Liver (tissue), 3 donors: ENCODE results near the gene CTSG.

Experiments
- CTCF ChIP-seq: fragments of 150-350 bp; IDR thresholded peaks from 2 replicates; pipeline ENCODE4 v1.5.1; 2017; ENCODE audit warnings: improper control_type of control experiment, low read depth, low read length; ENCODE audit not compliant: missing input control
- GABPA ChIP-seq, 2 donors: IDR thresholded peaks in 1 of 2; conservative IDR thresholded peaks in 1 of 2; 2 replicates each; pipeline ENCODE4 v1.6.1; 2016; ENCODE audit warnings: antibody characterized with exemption in 2 of 2, mild to moderate bottlenecking in 1 of 2, moderate library complexity in 1 of 2
- JUND ChIP-seq, 2 donors: IDR thresholded peaks; 2 replicates each; pipeline ENCODE4 v1.6.1; 2016; ENCODE audit warnings: antibody characterized with exemption in 2 of 2
- RAD21 ChIP-seq, 2 donors: IDR thresholded peaks; 2 replicates each; pipeline ENCODE4 v1.6.1; 2016; ENCODE audit warnings: antibody characterized with exemption in 2 of 2, mild to moderate bottlenecking in 2 of 2
- RXRA ChIP-seq, 2 donors: IDR thresholded peaks; 2 replicates each; pipeline ENCODE4 v1.6.1; 2017 to 2018; ENCODE audit warnings: antibody characterized with exemption in 2 of 2, mild to moderate bottlenecking in 1 of 2
- SP1 ChIP-seq: IDR thresholded peaks from 2 replicates; pipeline ENCODE4 v1.6.1; 2018; ENCODE audit warnings: antibody characterized with exemption, mild to moderate bottlenecking
- TAF1 ChIP-seq: conservative IDR thresholded peaks from 2 replicates; pipeline ENCODE4 v1.6.1; 2016; ENCODE audit warnings: antibody characterized with exemption, mild to moderate bottlenecking
- YY1 ChIP-seq: IDR thresholded peaks from 2 replicates; pipeline ENCODE4 v1.6.1; 2016; ENCODE audit warnings: antibody characterized with exemption, mild to moderate bottlenecking
- TF ChIP-seq, protein P1 (sequence below): IDR thresholded peaks from 2 replicates; pipeline ENCODE4 v1.6.1; 2016; ENCODE audit warnings: antibody characterized with exemption
- TF ChIP-seq, protein P2 (sequence below): IDR thresholded peaks from 2 replicates; pipeline ENCODE4 v1.6.1; 2016; ENCODE audit warnings: antibody characterized with exemption, mild to moderate bottlenecking
- donor health status: healthy.
- donor health status: healthy.

DNA sequence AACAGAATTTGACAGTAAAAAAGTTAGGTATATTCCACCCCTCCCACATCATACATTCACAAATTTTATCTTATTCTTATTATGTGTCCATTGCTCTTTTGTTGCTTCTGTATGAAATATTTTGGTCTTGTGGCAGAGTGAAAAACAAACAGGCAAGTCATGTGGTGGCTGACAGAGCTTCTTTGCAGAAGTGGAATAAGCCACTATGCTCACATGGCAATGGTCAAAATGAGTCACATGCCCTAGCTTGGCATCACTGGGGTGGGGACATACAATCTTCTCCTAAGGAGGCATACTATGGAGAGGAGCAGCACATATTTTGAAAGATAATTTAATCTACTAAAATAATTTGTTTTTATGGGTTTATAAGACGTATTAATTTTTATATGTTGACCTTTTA lies 40.3 kb downstream of the CTSG start:
- TF ChIP-seq RAD21 (IDR thresholded peaks at IDR 0.05) (no peak), CTCF (no peak), RXRA (IDR thresholded peaks at IDR 0.05) (no peak), JUND (IDR thresholded peaks at IDR 0.05) (no peak), TAF1 (no peak), YY1 (no peak), SP1 (no peak), GABPA (IDR thresholded peaks at IDR 0.05 in 1 of 2, conservative IDR thresholded peaks at IDR 0.05 in 1 of 2) (no peak)
- TF ChIP-seq, protein P1, sequence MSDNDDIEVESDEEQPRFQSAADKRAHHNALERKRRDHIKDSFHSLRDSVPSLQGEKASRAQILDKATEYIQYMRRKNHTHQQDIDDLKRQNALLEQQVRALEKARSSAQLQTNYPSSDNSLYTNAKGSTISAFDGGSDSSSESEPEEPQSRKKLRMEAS = no peak
- TF ChIP-seq, protein P2, sequence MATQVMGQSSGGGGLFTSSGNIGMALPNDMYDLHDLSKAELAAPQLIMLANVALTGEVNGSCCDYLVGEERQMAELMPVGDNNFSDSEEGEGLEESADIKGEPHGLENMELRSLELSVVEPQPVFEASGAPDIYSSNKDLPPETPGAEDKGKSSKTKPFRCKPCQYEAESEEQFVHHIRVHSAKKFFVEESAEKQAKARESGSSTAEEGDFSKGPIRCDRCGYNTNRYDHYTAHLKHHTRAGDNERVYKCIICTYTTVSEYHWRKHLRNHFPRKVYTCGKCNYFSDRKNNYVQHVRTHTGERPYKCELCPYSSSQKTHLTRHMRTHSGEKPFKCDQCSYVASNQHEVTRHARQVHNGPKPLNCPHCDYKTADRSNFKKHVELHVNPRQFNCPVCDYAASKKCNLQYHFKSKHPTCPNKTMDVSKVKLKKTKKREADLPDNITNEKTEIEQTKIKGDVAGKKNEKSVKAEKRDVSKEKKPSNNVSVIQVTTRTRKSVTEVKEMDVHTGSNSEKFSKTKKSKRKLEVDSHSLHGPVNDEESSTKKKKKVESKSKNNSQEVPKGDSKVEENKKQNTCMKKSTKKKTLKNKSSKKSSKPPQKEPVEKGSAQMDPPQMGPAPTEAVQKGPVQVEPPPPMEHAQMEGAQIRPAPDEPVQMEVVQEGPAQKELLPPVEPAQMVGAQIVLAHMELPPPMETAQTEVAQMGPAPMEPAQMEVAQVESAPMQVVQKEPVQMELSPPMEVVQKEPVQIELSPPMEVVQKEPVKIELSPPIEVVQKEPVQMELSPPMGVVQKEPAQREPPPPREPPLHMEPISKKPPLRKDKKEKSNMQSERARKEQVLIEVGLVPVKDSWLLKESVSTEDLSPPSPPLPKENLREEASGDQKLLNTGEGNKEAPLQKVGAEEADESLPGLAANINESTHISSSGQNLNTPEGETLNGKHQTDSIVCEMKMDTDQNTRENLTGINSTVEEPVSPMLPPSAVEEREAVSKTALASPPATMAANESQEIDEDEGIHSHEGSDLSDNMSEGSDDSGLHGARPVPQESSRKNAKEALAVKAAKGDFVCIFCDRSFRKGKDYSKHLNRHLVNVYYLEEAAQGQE = no peak
